GM19025 (cell line): ENCODE results near the gene TRIM38.
"Not testable (repeated sequence)": the region's sequence is repeated elsewhere in the genome, so short reads cannot be mapped to it uniquely, and the experiment has no call there.

Source experiments
- ATAC-seq: cut with Tn5 transposase; IDR thresholded peaks from one replicate; pipeline ENCODE4 v1.9.1; 2021; ENCODE audit warnings: mild to moderate bottlenecking, low read depth, moderate library complexity; ENCODE audit not compliant: unreplicated experiment

The TRIM38 gene

GRCh38 chr6:25962149-25963127 lies at the start of gene TRIM38:
Gene TRIM38 (plus strand): TSS chr6:25962802. CDS start chr6:25966523, 3,721 bp downstream.
- ATAC-seq = peak; percentile 66

- no peak for ATAC-seq
Measured at GRCh38 chr6:25913741-25914140, 48.9 kb upstream of the TRIM38 start.

GRCh38 chr6:25916330-25916729 lies 46.3 kb upstream of the TRIM38 start:
- ATAC-seq = no peak

GRCh38 chr6:25916789-25917490 lies 45.7 kb upstream of the TRIM38 start:
- no peak for ATAC-seq

- ATAC-seq = no peak
Measured at GRCh38 chr6:25918083-25918683, 44.4 kb upstream of the TRIM38 start.

GRCh38 chr6:25919657-25920056 lies 42.9 kb upstream of the TRIM38 start:
- no peak for ATAC-seq

GRCh38 chr6:25921525-25922203 lies 40.9 kb upstream of the TRIM38 start:
- ATAC-seq = no peak

- no peak for ATAC-seq
Measured at GRCh38 chr6:25922301-25922700, 40.3 kb upstream of the TRIM38 start.

- ATAC-seq = no peak
Measured at GRCh38 chr6:25925876-25926275, 36.7 kb upstream of the TRIM38 start.

- no peak for ATAC-seq
Measured at GRCh38 chr6:25927178-25927577, 35.4 kb upstream of the TRIM38 start.

GRCh38 chr6:25927756-25928216 lies 34.8 kb upstream of the TRIM38 start:
- no peak for ATAC-seq

GRCh38 chr6:25928562-25929324 lies 33.9 kb upstream of the TRIM38 start:
- ATAC-seq = no peak

- ATAC-seq = not testable (repeated sequence)
Measured at GRCh38 chr6:25929785-25930184, 32.8 kb upstream of the TRIM38 start.

- no peak for ATAC-seq
Measured at GRCh38 chr6:25930532-25931410, 31.8 kb upstream of the TRIM38 start, which contains the start of gene SLC17A2. Gene SLC17A2 (minus strand): TSS chr6:25930691. CDS start chr6:25925796, 4,895 bp downstream.

GRCh38 chr6:25931411-25931709 lies 31.2 kb upstream of the TRIM38 start:
- no peak for ATAC-seq

GRCh38 chr6:25934156-25934555 lies 28.4 kb upstream of the TRIM38 start:
- ATAC-seq = no peak

- ATAC-seq = no peak
Measured at GRCh38 chr6:25934735-25935313, 27.8 kb upstream of the TRIM38 start.

GRCh38 chr6:25935953-25936352 lies 26.6 kb upstream of the TRIM38 start:
- no peak for ATAC-seq
